ENCODE measurements around the gene CCNE1.

- no peak for TF ChIP-seq CTCF (IDR thresholded peaks at IDR 0.05; ENCODE audit: borderline replicate concordance, extremely low read depth, low read length, poor library complexity, severe bottlenecking)
- TF ChIP-seq EZH2 (IDR thresholded peaks at IDR 0.05; ENCODE audit: borderline replicate concordance, low read depth, low read length, severe bottlenecking): no peak
Measured at GRCh38 chr19:29854033-29854432, 42.2 kb downstream of the CCNE1 start.

Measured in DND-41 (cell line).